HL-60 (cell line): ENCODE data around the gene SPRR3.

ENCODE experiments used
- DNase-seq, 2 experiments: peaks; one replicate each; pipeline ENCODE4 v3.0.0-alpha.2; 2010 to 2020; ENCODE audit warnings: low read depth in 1 of 2, low spot score in 1 of 2
- H3K27ac ChIP-seq: fragments of 250-450 bp; sonication (Bioruptor Pico); replicated peaks from 2 replicates; pipeline ENCODE4 v1.5.1; 2020; ENCODE audit warnings: mild to moderate bottlenecking, moderate library complexity
- H3K27me3 ChIP-seq: fragments of 250-450 bp; sonication (Bioruptor Pico); 2 replicates; pipeline ENCODE4 v1.5.1; 2021; ENCODE audit warnings: mild to moderate bottlenecking, moderate library complexity; ENCODE audit not compliant: insufficient read depth, poor library complexity, severe bottlenecking
- H3K4me3 ChIP-seq: replicated peaks from 2 replicates; pipeline ENCODE4 v1.5.1; 2011; ENCODE audit warnings: mild to moderate bottlenecking, control low read depth, low read length; ENCODE audit not compliant: insufficient read depth
- GABPA ChIP-seq: IDR thresholded peaks from 2 replicates; pipeline ENCODE4 v1.6.1; 2012; ENCODE audit warnings: low read depth
- POLR2AphosphoS5 ChIP-seq: IDR thresholded peaks from 2 replicates; pipeline ENCODE4 v1.6.1; 2012; ENCODE audit warnings: low read depth
- REST ChIP-seq: IDR thresholded peaks from 2 replicates; pipeline ENCODE4 v1.6.1; 2012; ENCODE audit warnings: low read depth; ENCODE audit not compliant: insufficient replicate concordance
- SPI1 ChIP-seq: IDR thresholded peaks from 2 replicates; pipeline ENCODE4 v1.6.1; 2012; ENCODE audit warnings: low read depth, mild to moderate bottlenecking, borderline replicate concordance
- TF ChIP-seq, protein P1 (sequence below): IDR thresholded peaks from one replicate; pipeline ENCODE4 v1.5.1; 2011; ENCODE audit warnings: low read length, control low read depth, inconsistent platforms; ENCODE audit not compliant: insufficient read depth

SPRR3 gene

GRCh38 chr1:153025797-153026196 lies 24.2 kb downstream of the SPRR3 start:
- Histone ChIP-seq H3K27me3 (no peaks in the 10 kb centered on the region), H3K4me3 (no peak overlapping the region), H3K27ac (no peak overlapping the region)
- TF ChIP-seq GABPA (no peak), POLR2AphosphoS5 (no peak), REST (no peak), SPI1 (no peak)
- TF ChIP-seq, protein P1, sequence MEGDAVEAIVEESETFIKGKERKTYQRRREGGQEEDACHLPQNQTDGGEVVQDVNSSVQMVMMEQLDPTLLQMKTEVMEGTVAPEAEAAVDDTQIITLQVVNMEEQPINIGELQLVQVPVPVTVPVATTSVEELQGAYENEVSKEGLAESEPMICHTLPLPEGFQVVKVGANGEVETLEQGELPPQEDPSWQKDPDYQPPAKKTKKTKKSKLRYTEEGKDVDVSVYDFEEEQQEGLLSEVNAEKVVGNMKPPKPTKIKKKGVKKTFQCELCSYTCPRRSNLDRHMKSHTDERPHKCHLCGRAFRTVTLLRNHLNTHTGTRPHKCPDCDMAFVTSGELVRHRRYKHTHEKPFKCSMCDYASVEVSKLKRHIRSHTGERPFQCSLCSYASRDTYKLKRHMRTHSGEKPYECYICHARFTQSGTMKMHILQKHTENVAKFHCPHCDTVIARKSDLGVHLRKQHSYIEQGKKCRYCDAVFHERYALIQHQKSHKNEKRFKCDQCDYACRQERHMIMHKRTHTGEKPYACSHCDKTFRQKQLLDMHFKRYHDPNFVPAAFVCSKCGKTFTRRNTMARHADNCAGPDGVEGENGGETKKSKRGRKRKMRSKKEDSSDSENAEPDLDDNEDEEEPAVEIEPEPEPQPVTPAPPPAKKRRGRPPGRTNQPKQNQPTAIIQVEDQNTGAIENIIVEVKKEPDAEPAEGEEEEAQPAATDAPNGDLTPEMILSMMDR: no peak
- no peak for DNase-seq

GRCh38 chr1:153028766-153029165 lies 27.2 kb downstream of the SPRR3 start:
- TF ChIP-seq, protein P1: no peak
- TF ChIP-seq POLR2AphosphoS5: no peak
- TF ChIP-seq SPI1: no peak
- TF ChIP-seq GABPA: no peak
- no peak for TF ChIP-seq REST

GRCh38 chr1:153030895-153031294 lies 29.3 kb downstream of the SPRR3 start, which contains the start of gene SPRR1B:
Gene SPRR1B, plus strand, starts transcription at chr1:153031203. Its CDS starts 1,143 bp downstream, at chr1:153032346.
- TF ChIP-seq REST (no peak), POLR2AphosphoS5 (no peak), SPI1 (no peak), GABPA (no peak)
- TF ChIP-seq, protein P1: no peak
- Histone ChIP-seq H3K27ac (no peak within 1 kb of the TSS), H3K27me3 (no peaks in the 10 kb centered on the region), H3K4me3 (no peak within 1 kb of the TSS)
- no peak for DNase-seq

More at GRCh38 chr1:153028766-153029165, 27.2 kb downstream of the SPRR3 start:
- H3K4me3 ChIP-seq: no peak overlapping the region
- no peak overlapping the region for H3K27ac ChIP-seq
- no peaks in the 10 kb centered on the region for H3K27me3 ChIP-seq
- no peak for DNase-seq
